Pons (tissue), 1 donor: Measurements from ENCODE around the gene RNF121.
"Not testable (repeated sequence)": the region's sequence is repeated elsewhere in the genome, so short reads cannot be mapped to it uniquely, and the experiment has no call there.

Source experiments
- DNase-seq: peaks from one replicate; pipeline ENCODE4 v3.0.0-alpha.2; 2016; ENCODE audit warnings: low spot score

Gene RNF121

GRCh38 chr11:71928737-71929443 is at the start of gene RNF121:
TSS of gene RNF121 (plus strand) at chr11:71929046. CDS start at chr11:71929062, 16 bp downstream.
- peak; percentile 96 for DNase-seq

GRCh38 chr11:71885806-71886205 is 43.0 kb upstream of the RNF121 start:
- DNase-seq = not testable (repeated sequence)

GRCh38 chr11:71888335-71889010 is 40.4 kb upstream of the RNF121 start:
- not testable (repeated sequence) for DNase-seq

- not testable (repeated sequence) for DNase-seq
Measured at GRCh38 chr11:71889181-71889872, 39.5 kb upstream of the RNF121 start.

DNA sequence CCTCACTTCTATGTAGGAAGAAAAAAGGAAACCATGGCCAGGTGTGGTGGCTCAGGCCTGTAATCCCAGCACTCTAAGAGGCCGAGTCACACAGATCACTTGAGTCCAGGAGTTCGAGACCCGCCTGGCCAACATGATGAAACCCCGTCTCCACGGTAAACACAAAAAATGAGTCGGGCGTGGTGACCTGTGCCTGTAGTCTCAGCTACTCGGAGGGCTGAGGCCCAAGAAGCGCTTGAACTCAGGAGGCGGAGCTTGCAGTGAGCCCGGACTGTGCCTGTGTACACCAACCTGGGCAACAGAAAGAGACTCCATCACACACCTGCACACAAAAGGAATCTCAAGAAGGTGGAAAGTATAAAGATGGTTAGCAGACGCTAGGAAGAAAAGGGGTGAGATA is 32.9 kb upstream of the RNF121 start:
- DNase-seq = no peak

GRCh38 chr11:71901137-71901536 is 27.7 kb upstream of the RNF121 start:
- DNase-seq = not testable (repeated sequence)

DNA sequence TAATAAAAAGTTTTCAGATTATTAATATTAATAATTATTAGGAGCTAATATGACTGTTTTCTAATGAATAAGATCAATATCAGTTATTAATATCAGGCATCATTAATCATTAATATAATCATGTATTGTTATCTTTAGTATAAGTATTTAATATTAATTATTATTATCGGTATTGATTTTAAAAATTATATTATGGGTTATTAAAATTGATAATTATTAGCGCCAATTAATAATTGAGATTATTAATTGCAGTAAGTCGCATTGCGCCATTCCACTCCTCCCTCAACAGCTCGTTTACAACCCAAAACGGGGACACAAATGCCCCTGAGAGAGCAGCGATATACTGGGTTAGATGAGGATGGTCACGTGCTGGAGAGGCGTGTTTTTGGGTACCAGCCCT is 20.6 kb upstream of the RNF121 start:
- DNase-seq = no peak

GRCh38 chr11:71910775-71911174 is 18.1 kb upstream of the RNF121 start:
- not testable (repeated sequence) for DNase-seq

GRCh38 chr11:71911321-71911985 is 17.4 kb upstream of the RNF121 start:
- DNase-seq = not testable (repeated sequence)

DNA sequence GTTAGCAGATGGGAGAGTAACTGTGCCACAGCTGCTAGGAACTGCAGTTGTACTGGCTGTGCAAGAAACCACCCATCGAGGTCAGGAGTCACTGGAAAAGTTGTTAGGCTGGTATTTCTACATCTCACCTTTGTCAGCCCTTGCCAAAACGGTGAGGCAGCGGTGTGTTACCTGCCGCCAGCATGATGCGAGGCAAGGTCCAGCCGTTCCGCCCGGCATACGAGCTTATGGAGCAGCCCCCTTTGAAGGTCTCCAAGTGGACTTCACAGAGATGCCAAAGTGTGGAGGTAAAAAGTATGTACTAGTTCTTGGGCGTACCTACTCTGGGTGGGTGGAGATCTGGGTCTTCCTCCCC is 16.9 kb upstream of the RNF121 start:
- not testable (repeated sequence) for DNase-seq

GRCh38 chr11:71913756-71914526 is 14.9 kb upstream of the RNF121 start:
- no peak for DNase-seq

DNA sequence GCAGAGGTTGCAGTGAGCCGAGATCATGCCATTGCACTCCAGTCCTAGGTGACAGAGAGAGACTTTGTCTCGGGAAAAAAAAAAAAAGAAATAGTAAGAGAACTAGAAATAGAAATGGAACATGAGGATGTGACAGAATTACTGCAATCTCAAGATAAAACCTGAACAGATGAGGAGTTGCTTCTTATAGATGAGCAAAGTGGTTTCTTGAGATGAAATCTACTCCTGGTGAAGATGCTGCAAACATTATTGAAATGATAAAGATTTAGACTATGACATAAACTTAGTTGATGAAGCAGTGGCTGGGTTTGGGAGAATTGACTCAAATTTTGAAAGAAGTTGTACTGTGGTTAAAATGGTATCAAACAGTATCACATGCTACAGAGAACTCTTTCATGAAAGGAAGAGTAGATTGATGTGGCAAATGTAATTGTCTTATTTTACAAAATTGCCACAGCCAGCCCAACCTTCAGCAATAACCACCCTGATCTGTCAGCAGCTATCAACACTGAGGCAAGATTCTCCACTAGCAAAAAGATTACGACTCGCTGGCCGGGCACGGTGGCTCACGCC is 14.1 kb upstream of the RNF121 start:
- DNase-seq = no peak

- no peak for DNase-seq
Measured at GRCh38 chr11:71917646-71918140, 11.2 kb upstream of the RNF121 start.

DNA sequence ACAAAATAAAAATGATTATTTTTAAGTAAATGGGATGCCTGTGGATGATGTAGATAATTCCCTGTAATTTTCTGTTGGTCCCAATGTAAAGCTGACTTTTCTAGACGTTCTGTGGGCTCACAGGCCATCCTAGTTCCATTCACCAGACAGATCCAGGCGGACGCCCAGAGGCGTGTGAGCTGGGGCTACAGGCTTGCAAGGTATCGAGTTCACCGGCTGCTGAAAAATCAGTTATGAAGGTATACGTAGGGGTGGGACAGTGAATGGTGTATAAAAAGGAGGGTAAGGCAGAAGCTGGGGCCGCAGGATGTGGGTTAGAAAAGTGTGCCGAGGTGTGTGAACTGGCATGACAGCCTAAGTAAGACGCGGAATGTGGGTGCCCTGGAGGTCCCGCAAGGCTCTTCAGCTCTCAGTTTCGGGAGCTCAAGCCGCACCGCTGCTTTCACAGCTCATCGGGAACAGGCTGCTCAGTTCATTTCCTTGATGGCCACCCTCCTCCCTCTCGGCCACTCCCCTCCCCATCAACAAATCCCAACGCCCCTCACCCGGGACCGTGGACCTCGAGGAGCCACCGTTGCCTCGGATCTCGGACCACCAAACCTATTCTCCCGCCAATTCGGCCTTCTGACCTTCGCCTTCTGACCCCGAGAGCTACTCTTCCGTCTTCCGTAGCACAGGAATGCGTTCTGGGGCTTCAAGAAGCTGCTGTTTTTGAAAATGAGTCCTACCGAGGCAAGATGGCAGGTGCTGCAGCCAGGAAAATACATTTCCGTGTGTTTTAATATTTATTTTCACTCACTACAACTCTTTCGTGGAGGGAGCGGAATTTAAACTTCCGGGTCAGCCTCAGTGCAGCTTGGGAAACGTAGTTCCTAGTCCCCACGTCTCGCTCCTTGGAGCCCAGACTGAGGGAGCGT is 768 bp upstream of the RNF121 start, which contains the start of gene XNDC1N:
XNDC1N (minus strand) TSS at position 775 of the 917 bp plus-strand sequence. CDS start 5,241 bp downstream, outside the sequence.
- peak; percentile 95 for DNase-seq

DNA sequence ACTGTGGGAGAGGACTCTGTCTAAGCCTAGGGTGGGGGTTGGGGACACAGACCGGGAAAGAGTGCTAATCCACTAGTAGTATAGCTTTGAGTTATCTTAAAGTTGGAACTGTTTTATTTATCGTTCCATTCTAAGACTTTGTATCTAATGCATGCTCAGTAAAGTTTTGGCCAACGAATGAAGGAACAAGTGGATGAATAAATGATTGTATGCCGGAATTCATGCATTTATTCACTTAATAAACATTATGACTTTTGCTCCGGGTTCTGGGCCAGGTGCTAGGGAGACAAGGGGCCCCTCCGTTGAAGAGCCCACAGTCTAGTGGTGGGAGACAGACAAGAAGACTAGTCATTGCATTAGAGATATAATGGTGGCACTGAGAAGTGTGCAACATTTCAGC is 645 bp downstream of the RNF121 start:
- no peak for DNase-seq

- DNase-seq = no peak
Measured at GRCh38 chr11:71930556-71931244, 1.9 kb downstream of the RNF121 start.

DNA sequence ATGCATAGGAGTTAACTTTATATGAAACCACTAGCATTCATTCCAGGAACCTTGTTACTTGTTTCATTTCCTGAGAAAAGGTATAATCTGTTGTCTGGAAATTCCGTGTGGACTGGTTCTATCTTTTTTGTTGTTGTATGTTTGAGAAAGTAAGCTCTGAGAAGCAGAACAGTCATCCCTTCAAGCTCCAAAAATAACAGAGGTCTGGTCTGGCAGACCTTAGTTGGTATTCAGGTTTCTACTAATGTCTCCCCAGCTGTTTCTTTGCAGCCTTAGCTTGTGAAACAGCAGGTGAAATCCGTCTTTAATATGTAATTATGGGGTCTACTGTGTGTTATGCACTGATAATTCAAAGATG is 2.4 kb downstream of the RNF121 start:
- no peak for DNase-seq

DNA sequence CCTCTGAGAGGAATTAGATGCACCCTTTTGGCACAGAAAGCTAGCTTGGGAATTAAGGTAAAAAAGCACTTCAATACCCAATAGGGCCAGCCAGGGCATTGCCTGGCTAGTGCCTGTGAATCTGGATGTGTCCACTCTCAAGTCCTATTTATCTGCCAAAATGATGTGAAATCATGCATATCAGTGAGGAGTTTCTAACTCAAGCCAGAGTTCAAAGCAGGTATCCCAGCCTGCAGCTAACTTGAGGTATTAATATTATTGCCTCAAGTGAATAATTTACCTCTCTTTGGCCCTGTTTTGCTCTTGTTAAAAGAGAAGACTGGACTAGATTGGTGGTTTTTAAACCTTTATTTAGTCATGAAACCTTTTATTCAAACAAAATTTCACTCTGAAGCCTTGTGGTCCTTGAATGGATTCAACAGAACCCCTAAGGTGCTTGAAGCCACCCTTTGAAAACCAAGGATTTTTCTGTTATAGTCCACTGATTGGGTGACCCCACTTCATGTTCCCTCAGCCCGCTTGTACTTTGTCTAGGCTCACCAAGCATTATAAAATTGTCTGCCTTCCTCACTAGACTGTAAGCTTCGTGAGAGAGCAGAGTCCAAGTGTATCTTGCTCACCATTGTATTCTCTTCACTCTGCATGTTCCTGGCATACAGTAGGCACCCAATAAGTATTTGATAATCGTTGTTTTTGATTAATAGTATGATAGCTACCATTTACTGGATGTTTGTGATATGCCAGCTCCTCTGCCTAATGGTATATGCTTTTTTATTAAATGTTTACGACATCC is 4.5 kb downstream of the RNF121 start:
- DNase-seq = no peak

DNA sequence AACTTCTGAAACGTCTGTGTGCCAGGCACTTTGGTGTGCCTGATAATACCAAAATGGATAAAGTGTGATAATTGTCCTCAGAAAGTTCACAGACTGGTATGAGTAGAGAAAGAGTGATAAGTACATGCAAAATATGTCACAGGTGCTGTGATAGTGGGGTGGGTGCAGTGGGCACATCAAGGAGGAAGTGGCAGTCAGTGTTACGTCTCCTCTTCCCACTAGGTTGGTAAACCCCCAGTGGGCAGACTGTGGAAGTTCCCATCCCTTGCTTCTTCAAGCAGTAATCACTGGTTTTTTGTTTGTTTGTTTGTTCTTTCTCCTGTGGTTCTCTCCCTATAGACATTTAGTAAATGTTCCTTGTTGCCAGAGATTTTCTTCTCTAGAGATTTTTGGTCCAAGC is 5.4 kb downstream of the RNF121 start:
- DNase-seq = no peak
